Endothelial cell of hepatic sinusoid (primary cell): ENCODE measurements around the gene DIAPH1.

Experiments used
- in situ Hi-C: cut with HindIII; loops from 2 replicates; pipeline ENCODE4 v1.10.0; 2017; ENCODE audit warnings: low sequenced_read_pairs

Gene DIAPH1

GRCh38 chr5:141618804-141619554 lies at the start of gene DIAPH1:
DIAPH1 (minus strand) TSS chr5:141619000; CDS start chr5:141618914, 86 bp downstream.
- in situ Hi-C loops: loop anchor here (5.0 kb wide), 1 partner anchor 33 kb away; the partner anchor contains the start of gene FCHSD1

- in situ Hi-C loops: no loop called here
Observed at GRCh38 chr5:141665995-141666940, 47.5 kb upstream of the DIAPH1 start.

DNA sequence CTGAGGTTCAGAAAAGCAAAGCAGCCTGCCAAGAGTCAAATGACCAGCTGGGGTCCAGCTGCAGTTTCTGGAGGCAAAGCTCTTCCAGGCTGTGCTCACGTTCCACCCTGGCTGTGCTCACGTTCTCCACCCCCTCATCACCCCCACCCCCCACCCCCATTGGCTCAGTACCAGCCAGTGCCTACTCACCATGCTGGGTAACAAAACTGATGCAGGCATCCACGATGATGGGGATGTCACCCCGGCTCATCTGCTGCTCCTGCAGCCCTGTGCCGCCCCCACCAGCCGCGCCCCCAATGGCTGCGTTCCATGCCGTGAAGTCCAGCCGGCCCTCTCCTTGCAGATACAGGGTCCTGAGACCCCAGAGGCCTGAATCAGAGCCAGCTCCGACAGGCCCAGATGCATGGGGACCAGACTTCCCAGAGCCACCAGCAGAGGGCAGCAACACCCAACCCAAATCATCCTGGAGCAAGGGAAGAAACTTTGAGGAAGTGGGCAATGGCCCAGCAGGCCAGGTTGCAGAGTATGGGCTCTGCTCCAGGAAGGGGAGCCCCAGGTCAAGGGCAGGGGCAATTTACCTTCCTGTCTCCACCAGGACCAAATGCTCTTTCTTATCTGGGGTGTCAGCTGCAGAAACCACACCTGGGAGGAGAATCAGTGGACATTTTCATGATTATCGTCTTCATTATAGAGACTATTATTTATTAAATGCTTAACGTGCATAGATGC lies 46.1 kb upstream of the DIAPH1 start:
- in situ Hi-C loops: no loop called here

DNA sequence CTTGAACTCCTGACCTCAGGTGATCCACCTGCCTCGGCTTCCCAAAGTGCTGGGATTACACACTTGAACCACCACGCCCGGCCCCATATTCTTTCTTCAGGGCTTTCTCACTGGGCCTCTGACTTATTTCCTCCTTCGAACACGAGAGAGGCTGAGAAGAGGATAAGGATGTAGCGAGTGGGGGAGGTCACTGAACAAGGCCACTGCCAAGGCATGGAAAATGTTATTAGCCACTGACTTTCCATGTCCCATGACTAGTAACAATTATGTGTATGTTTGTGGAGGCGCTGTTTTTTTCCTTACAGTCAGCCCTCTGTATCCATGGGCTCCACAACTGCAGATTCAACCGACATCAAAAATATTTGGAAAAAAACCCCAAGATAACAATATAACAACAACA lies 44.7 kb upstream of the DIAPH1 start:
- in situ Hi-C loops: no loop called here

- in situ Hi-C loops: no loop called here
Observed at GRCh38 chr5:141662028-141662427, 43.2 kb upstream of the DIAPH1 start.

GRCh38 chr5:141657937-141658545 lies 39.2 kb upstream of the DIAPH1 start:
- in situ Hi-C loops: no loop called here

GRCh38 chr5:141657404-141657803 lies 38.6 kb upstream of the DIAPH1 start:
- in situ Hi-C loops: no loop called here

DNA sequence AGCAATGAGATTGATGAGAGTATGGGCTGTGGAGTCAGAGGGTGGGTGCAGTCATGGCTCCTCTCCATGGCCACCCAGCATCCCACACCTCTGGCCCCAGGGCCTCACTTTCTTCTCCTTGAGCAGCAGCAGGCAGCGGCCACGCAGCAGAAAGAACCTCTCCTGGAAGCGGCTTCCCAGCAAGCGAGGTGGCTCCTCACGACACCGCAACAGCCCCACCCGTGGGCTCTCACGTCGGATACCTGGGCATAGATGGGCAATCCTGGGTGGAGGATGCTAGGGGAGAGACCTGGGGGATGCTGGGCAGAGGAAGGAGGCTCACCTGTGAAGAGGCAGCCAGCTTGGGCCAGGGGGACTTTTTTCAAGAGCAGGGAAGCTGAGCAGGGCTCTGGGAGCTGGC lies 37.6 kb upstream of the DIAPH1 start:
- in situ Hi-C loops: no loop called here

DNA sequence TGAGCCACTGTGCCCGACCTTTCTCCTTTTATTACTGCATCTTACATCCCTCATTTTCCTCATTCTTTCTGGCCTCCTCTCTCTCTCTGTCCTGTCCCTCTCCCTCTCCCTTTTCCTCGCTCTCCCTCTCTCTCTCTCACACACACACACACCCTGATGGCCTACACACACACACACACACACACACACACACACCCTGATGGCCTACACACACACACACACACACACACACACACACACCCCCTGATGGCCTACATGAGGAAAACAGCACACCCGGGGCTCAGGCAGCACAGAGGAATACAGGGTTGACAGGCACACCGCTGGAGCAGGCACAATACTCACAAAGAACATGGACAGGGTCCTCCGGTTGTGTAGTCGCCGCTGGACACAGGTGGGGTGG lies 36.2 kb upstream of the DIAPH1 start:
- in situ Hi-C loops: no loop called here

GRCh38 chr5:141654298-141654697 lies 35.5 kb upstream of the DIAPH1 start:
- in situ Hi-C loops: loop anchor here (5.0 kb wide), 1 partner anchor 37 kb away; the partner anchor contains the start of gene DIAPH1

- in situ Hi-C loops: loop anchor here (5.0 kb wide), 1 partner anchor 34 kb away; the partner anchor contains the start of gene DIAPH1
Observed at GRCh38 chr5:141651728-141652105, 32.9 kb upstream of the DIAPH1 start.

DNA sequence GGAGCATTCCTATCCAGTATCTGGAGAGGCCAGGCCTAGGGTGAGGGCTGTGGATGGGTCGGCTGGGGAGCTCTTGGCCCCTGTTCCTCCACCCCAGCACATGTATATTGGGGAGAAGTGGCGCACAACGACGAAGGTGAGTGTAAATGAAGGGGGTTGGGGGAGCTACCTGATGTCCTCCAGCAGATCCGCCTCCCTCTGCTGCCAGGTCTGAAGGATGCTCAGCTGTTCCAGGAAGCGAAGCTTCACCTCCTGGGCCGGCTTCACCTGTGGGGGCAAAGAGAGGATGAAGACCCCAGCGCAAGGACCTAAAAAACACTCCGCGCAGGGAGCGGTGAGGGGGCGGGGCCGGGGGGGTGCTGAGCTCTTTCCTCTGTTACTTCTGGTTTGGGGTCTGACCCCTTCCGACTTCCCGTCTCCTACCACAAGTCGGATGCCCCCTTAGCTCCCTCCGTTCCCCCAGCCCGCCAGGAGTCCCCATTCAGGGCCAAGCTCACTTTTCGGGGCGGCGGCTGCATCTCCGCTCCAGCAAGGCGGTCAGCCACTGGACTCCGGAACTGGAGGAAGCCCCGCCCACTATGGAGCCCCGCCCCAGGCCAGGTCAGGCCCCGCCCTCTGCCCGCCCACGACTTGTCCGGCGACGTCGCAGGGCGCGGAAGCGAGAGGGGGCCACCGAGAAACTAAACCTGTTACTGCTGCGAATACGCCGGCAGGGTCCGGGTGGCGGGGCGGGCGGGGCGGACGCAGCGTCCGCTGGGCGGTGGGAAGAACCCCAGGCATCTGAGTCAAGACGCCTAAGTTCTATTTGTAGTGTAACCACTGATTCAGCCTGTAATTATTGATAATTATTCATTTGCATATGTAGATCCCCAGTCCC lies 32.3 kb upstream of the DIAPH1 start, which contains the start of gene FCHSD1:
Gene FCHSD1 (minus strand): TSS at position 568 of the 877 bp plus-strand sequence. CDS start 50 bp downstream, at position 518.
- in situ Hi-C loops: loop anchor here (5.0 kb wide), 1 partner anchor 34 kb away; the partner anchor contains the start of gene DIAPH1

DNA sequence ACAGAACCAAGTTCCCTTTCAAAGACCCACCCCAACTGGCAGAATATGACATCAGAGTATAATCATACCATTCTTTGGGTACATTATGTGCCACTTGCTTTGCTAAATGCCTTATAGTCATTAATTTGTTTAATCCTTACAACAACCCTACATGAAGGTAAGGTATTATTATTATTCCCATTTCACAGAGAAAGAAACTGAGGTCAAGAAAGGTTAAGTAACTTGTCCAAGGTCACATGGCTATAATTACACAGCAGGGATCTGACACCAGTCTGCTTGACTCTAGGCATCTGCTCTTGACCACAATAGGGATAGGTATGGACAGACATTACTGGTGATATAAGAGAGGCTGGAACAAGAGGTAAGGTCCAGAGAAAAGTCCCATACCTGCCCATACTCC lies 31.2 kb upstream of the DIAPH1 start:
- in situ Hi-C loops: loop anchor here (5.0 kb wide), 1 partner anchor 33 kb away; the partner anchor contains the start of gene DIAPH1

DNA sequence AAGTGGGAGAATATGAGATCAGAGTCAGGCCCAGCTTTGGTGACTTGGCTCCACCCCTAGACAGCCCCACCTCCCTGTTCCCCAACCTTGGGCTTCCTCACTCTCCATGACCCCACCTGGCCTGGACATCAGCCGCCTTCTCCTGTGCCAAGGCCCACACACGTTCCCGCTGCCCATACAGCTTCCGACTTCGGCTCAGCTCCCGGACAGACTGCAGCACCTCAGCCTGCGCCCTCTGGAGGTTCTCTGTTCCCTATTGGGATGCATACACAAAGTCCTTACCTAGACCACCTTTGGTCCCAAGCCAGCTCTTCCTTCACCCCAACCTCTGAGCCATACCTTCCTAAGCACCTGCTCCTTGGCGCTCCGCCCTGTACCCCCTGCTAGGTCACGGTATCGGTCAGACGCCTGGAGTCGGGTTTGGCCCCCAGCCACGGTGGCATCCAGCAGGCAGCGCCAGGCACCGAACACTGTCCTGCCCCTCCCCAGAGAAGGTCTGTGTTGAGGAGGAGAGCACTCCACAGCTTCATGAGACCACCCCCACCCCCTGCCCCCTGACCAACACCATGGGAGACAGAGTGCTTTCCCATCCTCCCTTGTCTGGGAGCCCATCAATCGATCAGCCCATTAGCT lies 30.4 kb upstream of the DIAPH1 start:
- in situ Hi-C loops: no loop called here

DNA sequence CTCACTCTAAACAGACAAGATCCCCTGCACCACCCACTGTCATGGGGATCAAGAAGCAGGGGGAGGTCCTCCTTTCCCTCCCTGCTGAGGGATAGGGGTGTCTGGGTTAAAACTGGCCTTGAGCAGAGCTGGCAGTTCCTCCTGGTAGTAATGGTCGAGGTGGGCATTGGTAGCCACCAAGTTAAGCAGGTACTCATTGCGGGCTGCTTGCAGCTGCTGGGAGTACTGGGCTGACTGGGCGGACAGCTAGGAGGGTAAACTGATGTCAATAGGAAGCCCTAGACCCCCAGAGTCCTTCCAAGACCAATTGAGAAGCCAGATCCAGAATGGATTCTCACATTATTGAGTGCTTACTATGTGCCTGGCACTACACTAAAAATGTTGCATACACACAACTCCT lies 29.1 kb upstream of the DIAPH1 start:
- in situ Hi-C loops: no loop called here

GRCh38 chr5:141647242-141647641 lies 28.4 kb upstream of the DIAPH1 start:
- in situ Hi-C loops: no loop called here

- in situ Hi-C loops: no loop called here
Observed at GRCh38 chr5:141646026-141646425, 27.2 kb upstream of the DIAPH1 start.

- in situ Hi-C loops: no loop called here
Observed at GRCh38 chr5:141641634-141642267, 23.0 kb upstream of the DIAPH1 start.
